HPDE6-E6E7 (cell line): ENCODE measurements around the gene NDUFB4.
"Not testable (repeated sequence)": the region's sequence is repeated elsewhere in the genome, so short reads cannot be mapped to it uniquely, and the experiment has no call there.

Source experiments
- DNase-seq: peaks from one replicate; pipeline ENCODE4 v3.0.0; 2011; ENCODE audit warnings: missing footprints; ENCODE audit errors: extremely low spot score

Gene NDUFB4

DNA sequence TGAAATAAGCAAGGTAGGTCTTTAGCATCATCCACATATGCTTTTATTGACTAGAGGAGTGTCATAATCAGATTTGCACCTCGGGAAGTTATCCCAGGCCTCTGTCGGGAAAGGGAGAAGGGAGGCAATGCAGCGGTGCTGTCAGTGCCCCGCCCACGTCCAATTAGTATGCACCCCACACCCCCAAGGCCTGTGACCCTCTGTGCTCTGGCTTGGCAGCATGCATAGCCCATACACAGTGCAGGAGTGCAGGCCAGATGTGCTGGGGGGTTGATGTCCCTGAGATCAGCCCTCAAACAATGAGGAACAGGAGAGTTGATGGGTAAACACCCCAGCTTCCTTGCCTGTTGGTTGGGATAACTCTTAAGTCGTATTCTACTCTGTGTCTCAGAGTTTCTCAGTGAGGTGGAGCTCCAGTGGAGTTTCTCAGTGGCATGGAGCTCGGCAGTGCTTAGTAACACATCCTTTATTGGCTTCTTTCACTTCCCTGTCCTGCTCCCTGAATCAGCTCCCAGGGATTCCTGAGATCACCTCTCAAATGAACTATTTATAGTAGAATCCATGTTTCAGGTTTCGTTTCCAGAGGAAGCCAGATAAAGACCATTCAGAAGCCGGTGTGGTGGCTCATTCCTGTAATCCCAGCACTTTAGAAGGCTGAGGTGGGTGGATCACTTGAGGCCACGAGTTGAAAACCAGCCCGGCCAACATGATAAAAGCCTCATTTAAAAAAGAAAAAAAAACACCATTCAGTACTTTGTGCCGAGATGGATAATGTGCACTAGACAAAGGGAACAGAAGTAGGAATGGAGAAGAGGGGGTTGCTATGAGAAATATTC is 26.7 kb upstream of the NDUFB4 start:
- no peak for DNase-seq

DNA sequence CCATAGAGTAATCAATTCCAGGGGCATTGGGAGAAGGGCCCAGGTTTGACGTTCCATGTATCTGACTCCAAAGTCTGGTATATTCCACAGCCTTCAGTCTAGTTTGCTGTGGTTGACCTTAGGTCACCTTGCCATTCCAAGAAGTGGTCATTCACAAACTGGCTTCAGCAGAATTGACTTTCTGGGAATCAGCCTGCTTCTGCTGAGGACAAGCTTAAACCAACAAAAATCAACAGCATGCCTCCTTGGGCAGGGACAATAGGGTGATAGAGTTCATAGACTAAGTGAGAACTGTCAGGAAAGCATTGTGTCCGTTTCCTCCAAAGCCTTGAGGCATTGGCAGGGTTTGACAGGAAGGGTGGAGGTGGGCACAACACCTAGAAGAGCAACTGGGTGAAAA is 24.1 kb upstream of the NDUFB4 start:
- DNase-seq: no peak

DNA sequence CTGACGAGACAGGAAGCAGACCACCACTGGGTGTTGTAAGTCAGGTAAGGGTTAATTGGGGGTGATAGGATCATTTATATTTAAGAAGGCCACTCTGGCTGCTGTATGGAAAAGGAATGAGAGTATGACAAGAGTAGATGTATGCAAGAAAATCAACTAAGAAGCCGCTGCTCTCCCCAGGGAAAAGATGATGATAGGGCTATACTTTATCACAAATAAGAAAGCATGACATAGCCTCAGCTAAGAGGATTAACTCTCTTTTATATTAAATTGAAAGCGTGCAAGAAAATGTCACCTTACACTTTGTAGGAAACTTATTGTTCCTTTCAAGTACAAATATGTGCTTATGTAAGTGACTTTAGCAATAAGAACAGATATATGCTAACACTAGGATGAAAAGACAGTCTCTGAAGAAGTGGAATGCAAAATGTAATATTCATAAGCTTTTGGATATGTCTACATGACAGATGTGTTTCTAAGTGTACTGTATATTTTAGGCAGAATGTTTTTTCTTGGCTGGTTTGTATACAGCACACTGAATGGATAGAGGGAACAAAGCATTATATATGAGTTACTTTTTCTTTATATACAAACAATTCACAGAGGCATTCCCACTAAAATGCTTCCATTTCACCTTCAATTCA is 8.7 kb upstream of the NDUFB4 start:
- DNase-seq: no peak

DNA sequence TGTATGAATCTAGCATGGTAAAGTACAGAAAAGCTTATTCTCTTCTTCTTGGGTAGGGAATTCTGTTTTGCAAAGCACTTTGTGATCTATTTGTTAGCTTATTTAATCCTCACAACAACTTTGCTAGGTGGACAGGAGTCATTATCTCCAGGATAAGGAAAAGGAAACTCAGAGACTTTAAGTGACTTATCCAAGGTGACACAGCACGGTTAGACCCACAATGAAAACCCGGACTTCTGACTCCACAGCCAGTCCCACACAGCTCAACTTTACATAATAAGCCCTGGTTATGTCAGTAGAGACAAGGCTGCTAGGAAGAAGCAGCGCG is 384 bp upstream of the NDUFB4 start:
- no peak for DNase-seq

DNA sequence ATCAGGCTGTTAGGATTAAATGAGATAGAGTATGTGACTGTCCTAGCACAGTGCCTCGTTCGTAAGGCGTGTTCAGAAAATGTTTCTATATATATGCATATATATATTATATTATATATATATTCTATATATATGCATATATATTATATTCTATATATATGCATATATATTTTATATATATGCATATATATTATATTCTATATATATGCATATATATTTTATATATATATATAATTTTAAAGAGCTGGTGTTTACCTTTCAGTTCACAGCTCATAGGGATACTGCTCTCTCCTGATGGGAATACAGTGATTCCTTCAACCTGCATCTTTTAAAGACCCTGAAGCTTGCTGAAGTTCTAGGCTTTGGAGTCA is 702 bp downstream of the NDUFB4 start:
- no peak for DNase-seq

DNA sequence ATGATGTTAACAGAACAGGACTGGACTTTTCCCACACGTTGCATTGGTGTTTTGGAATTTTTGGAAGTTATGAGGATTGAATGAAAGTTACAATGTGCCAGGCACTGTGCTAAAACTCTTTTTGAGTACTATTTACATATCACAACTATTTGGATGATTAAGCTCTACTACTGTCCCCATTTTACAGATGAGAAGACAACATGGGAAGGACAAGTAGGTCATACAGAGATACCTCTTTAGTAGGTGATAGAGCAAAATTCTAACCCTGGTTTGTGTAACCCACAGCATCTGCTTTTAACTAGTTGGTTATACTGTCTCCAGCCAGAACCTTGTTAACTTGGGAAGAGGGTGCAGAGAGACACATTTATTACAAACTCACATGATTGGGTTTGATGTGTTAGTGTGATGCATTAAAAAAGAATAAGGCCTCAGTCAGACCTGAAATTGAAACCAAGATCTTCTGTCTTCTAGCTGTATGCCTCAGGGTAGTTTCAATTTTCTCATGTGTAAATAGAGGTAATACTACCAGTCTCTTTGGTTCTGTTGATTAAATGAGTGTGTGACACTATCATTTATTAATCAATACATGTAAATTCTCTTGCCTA is 1.4 kb downstream of the NDUFB4 start:
- no peak for DNase-seq

DNA sequence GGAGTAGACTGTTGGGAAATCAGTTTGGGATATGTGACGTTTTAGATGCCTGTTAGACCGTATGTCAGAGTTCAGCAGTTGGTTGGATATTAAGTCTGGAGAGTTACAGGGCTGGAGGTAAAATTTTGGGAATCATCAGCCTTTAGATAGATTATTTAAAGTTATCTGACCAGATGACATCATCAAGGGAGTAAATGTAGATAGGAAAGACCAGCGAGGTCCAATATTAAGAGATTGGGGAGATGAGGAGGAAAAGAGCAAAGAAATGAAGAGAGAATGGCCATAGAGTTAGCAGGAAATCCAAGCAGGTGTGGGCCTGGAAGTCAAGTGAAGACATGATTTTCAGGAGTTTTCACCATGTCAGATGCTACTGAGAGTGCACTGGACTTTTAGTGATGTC is 3.1 kb downstream of the NDUFB4 start:
- DNase-seq: no peak

DNA sequence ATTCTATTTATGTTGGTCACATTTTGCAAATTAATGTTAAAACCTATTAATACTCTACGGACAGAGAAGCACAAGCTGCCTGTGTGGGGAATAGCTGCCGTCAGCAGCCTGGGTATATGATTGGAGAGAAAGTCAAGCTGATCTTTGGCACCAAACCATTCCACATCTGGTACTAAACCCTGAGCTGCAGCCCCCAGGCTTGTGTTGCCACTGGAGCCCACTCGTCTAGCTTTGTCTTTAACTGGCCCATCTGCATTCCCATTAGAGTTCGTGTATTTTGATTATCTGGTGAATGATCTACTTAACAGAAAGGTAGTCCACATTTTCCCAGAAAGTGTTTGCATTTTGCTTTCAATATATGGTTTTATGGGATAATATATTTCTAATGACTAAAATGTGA is 5.4 kb downstream of the NDUFB4 start:
- no peak for DNase-seq

DNA sequence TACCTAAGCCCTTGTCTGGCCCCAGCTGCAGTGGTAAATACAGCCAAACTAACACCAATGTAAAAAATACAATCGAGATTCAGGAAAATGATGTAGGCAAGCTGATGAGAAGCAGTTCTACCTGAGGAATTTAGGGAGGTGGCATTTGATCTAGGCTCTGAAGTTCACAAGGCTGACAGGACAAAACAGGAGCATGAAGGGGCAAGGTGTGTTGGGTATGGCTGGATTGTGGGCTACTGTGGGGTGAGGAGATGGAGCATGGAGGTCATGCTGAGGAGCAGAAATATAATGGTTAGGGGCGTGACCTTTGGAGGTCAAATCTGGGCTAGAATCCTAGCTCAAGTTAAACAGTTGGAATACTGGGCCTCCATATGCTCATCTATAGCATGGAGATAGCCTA is 6.5 kb downstream of the NDUFB4 start:
- DNase-seq: no peak

DNA sequence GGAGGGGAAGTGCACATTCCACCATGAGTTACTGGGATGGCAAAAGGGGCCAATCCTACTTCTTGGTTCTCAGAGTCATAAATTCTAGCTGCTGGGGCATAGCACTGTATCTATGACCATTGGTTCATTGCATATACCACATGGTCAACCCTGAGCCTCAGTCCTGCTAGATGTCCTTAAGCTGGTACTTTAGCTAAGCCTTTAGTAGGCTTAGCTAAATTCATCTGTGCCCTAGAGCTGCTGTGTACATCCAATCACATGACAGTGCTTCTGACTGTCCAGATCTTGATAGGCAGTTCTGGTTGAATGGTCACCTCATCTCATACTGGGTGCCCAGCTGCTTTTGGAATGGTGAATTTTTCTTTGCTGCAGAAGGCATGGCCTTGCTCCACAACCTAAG is 8.2 kb downstream of the NDUFB4 start:
- no peak for DNase-seq

DNA sequence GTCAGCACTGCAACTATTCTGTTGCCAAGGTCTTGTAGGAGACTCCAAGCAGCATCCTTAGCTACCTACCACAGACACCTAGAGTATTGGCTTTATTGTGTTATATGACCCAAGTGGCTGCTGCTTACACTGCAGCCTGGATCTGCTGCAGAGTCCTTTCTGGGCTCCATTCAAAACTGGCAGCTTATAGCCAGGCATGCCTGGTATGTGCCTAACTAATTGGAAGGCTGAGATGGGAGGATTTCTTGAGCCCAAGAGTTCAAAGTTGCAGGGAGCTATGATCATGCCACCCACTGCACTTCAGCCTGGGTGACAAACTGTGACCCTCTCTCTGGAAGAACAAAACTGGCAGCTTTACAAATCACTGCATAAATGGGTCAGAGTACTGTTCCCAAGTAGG is 8.6 kb downstream of the NDUFB4 start:
- no peak for DNase-seq

DNA sequence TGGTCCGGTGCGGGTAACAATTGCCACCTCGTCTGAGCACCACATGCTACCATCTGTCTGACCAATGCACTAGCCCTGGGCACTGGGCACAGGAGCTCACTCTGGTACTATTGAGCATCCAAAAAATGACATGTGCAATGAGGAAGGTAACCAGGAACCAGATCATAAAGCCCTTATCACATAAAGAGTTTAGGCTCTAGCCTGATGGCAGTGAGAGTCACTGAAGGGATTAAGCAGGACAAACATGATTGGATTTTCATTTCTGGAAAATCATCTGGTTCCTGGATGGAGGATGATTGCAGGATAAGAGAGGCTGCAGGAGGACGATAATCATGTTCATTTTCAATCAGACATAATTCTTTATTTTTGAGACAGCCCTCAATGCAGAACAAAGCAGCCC is 12.4 kb downstream of the NDUFB4 start:
- no peak for DNase-seq

DNA sequence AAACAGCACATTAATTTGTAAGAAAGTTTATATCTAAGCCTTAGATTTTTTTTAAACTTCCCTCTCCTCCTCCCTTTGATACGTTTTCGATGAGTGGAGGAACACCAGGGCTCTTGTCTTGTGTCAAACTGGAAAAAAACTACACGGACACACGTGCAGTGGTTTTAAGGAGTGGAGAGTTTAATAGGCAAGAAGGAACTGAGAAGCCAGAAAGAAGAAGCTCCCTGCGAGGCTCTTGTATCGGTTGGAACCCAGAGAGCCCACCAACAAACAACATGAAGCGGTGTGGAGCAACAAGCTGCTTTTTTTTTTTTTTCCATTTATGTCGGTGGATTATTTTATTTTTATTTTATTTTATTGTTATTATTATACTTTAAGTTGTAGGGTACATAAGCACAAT is 18.6 kb downstream of the NDUFB4 start:
- DNase-seq: no peak

DNA sequence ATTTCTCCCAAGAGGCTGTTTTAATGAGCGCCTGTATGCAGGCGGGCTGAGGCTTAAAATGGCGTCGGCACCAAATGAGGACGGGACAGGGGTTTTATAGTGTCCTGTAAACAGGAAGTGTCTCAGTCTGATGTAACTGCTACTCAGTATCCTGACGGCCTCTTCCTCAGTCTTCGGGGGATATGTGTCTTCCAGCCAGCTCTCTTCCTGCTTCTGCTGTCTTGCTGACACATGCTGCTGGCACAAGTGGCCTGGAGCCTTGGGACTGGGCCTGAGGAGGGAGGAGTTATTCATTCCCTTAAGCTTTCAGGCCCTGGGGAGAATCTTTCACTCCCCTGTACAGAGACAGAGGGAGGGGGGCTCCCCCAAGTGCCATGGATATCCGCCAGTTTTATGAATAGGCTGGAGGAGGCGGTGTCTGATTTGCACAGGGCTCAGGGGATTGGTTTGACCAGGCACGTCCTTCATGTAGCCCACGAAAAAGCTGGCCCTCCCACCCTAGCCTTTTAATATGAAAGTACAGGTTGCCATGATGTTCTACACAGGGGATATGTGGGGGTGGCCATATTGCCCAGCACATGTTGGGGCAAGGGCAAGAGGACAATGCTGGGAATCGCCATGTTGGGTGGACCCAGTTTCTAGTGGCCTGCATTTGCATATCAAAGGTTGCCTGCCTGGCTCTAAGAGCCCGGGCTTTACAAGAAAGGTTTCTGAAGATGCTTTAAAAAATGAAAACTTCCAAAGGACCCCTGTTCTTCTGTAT is 19.9 kb downstream of the NDUFB4 start:
- no peak for DNase-seq

DNA sequence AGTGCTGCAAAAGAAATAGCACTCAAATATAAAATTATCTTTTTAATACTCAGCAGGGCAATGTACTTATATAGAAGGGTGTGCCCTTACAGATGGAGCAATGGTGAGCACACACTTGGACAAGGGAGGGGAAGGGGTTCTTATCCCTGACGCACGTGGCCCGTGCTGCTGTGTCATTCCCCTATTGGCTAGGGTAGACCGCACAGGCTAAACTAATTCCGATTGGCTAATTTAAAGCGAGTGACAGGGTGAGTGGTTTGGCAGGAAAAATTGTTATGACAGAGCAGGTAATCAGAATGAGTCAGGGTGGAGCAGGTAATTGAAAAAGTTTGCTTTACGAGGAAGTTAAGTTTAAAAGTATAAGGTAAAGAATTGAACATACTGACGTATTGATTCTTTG is 20.6 kb downstream of the NDUFB4 start:
- not testable (repeated sequence) for DNase-seq

DNA sequence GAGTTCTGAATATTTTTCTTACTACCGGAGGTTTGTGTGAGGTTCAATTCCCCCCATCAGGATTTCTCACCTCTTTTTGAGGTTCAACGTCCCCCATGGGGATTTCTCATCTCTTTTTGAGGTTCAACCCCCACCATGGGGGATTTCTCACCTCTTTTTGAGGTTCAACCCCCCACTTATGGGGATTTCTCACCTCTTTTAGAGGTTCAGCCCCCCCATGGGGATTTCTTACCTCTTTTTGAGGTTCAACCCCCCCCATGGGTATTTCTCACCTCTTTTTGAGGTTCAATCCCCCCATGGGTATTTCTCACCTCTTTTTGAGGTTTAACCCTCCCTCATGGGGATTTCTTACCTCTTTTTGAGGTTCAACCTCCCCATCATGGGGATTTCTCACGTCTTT is 26.3 kb downstream of the NDUFB4 start:
- DNase-seq: no peak

DNA sequence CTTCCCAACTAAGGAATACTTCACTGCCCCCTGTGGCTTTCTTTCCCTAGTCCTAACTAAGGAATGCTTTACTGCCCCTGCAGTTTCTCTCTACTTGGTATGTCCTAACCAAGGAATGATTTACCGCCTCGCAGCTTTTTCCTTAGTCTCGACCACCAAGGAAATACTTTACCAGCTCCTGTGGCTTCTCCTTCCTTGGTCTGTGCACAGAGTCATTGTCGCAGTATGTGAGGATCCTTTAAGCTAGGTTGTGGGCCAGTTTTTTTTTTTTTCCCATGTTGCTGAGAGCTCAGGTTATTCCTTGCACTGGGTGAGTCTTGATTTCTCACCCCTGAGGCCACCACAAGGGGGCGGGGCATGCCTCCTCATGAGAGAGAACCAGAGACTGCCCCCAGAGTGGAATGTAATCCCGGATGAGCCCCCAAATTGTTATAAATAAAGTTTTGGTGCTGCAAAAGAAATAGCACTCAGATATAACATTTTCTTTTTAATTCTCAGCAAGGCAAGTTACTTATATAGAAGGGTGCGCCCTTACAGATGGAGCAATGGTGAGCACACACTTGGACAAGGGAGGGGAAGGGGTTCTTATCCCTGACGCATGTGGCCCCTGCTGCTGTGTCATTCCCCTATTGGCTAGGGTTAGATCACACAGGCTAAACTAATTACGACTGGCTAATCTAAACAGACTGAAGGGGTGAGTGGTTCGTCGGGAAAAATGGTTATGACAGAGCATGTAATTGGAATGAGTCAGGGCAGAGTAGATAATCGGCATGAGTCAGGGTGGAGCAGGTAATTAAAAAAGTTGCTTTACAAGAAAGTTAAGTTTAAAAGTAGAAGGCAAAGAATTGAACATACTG is 27.0 kb downstream of the NDUFB4 start:
- DNase-seq: peak; percentile 26

DNA sequence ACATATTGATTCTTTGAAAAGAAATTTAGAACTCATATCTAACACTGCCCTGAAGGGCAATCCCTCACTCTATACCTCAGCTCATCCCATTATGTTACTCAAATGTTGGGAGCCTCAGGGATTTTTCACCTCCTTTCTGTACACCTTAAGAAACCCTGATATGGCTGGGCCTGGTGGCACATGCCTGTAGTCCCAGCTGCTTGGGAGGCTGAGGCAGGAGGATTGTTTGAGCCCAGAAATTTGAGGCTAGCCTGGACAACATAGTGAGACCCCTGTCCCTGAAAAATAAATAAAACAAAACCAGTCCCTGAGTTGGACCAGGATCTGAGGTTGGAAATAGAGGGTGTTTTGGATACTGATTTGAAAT is 27.6 kb downstream of the NDUFB4 start:
- no peak for DNase-seq

DNA sequence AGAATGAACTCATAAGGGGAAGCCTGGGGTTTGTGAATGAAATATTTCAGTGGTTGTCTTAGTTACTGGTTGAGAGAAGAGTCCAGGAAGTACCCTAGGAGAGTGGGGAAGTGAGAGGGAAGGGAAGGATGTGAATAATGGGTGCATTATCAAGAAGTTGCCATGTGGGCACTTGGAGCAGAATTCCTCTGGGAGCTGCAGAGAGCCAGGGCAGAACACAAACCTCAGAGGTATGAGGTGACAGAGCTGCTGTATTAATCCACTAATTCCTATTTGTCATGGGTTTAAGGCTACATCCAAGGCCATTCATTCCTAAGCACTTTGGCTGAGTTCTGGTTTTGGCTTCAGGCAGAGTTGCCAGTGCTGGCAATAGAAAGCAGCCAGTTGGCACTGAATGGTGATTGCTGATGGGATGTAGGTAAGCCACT is 29.0 kb downstream of the NDUFB4 start:
- DNase-seq: no peak

DNA sequence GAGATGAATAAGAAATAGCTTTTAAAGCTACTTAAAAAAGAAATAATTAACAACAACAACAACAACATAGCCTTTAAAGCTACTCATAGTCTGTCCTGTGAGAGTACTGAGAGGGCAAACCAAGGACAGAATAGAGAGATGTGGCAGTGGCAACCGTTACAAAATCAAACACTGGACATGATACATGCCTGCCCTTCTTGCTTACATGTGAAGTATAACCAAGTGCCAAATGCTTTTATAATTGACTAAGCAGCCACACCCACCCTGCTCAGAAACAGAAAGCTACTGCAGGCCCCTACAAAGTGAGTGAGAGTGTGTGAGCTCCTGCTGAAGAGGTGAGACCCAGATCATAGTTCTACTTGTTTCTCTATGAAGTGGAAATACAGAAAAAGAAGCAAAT is 38.4 kb downstream of the NDUFB4 start:
- DNase-seq: peak; percentile 23

DNA sequence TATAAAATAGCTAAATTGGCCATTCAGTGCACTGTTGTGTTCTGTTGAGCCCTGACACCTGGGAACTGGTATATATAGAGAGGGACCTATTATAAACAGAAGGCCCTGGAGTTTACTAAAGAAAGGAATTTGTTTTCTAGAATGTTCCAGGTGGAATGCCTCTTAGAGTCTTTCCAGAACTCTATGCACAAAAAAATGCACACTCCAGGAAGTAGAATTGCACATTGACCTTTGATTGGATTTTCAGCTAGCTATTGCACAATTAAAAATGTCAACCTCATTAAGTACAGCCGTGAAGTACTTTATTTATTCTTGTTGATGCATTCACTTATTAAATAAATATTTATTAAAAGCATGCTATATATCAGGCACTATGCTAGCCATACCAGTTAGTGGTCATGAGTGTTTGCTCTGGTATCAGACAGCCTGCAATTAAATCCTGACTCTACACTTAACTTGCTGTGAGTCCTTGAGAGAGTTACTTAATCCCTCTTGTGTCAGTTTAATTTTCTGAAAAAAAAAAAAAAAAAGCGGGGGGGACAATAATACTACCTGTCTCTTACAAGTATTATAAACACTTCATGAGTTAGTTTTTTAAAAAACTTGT is 40.8 kb downstream of the NDUFB4 start:
- no peak for DNase-seq
